Measurements from ENCODE around the gene DDX20. TPM values are rescaled to one million over a fixed set of nuclear protein-coding genes. Genes with fewer than 3 reads are reported as not detected.

Gene DDX20
- total RNA-seq = 21.5 and 25.2 TPM in 2 replicates

- H3K9me3 Mint-ChIP-seq = no peaks in the 10 kb centered on the region
- peaks cover 21% of the 10 kb centered on the region for H3K36me3 Mint-ChIP-seq (ENCODE audit: low read depth)
- H3K27ac Mint-ChIP-seq = peak within 1 kb of the TSS; percentile 97
- peak within 1 kb of the TSS; percentile 83 for H3K4me3 Mint-ChIP-seq
- peak; percentile 92 for DNase-seq (ENCODE audit: low spot score)
- H3K27me3 Mint-ChIP-seq (ENCODE audit: insufficient read depth) = peaks cover 12% of the 10 kb centered on the region
- intact Hi-C loops (cut with micrococcal nuclease) = loop anchor here (1.0 to 5.0 kb wide), 14 partner anchors 14 to 1417 kb away; partner anchors contain the start of genes ATP5PB, CEPT1, DRAM2 and INKA2
- H3K4me1 Mint-ChIP-seq (ENCODE audit: low read depth) = peaks cover 35% of the 10 kb centered on the region
Observed at GRCh38 chr1:111755331-111756123, at the start of gene DDX20. Gene DDX20, plus strand, starts transcription at chr1:111755901. Its CDS starts 24 bp downstream, at chr1:111755925.

DNA sequence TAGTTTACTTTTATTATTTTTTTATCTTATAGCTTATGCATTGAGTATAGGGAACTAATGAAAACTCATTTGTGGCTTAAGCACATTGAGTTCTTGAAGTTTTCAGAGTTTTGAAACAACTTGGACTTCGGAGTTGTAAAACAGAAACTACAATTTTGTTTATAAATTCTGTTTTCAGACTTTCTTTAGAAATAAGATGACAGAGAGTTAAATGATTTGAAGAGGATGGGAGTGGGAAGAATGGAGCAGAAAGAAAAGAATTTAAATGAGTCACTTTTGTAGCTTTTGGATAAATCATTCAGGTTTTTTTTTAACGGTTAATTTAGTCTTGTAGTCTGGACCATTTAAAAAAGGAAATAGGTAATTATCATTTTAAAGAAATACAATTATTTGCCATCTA is 48.8 kb upstream of the DDX20 start:
- H3K27ac Mint-ChIP-seq = no peak overlapping the region
- peaks cover 40% of the 10 kb centered on the region for H3K36me3 Mint-ChIP-seq (ENCODE audit: low read depth)
- no peak for DNase-seq (ENCODE audit: low spot score)
- H3K9me3 Mint-ChIP-seq = no peaks in the 10 kb centered on the region
- intact Hi-C loops (cut with micrococcal nuclease) = no loop called here
- H3K4me3 Mint-ChIP-seq = no peak overlapping the region
- peaks cover 27% of the 10 kb centered on the region for H3K4me1 Mint-ChIP-seq (ENCODE audit: low read depth)
- H3K27me3 Mint-ChIP-seq (ENCODE audit: insufficient read depth) = no peaks in the 10 kb centered on the region

DNA sequence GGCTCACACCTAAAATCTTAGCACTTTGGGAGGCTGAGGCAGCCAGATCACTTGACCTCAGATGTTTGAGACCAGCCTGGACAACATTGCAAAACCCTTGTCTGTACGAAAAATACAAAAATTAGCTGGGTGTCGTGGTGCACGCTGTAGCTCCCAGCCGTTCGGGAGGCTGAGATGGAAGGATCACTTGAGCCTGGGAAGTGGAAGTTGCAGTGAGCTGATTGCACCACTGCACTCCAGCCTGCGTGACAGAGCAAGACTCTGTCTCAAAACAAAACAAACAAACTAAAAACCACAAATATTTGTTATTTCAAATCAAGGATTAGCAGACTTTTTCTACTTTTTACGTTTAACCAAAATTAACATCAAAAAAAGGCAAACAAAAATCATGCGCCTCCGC is 47.8 kb upstream of the DDX20 start:
- Mint-ChIP-seq H3K9me3 (no peaks in the 10 kb centered on the region), H3K27me3 (ENCODE audit: insufficient read depth) (no peaks in the 10 kb centered on the region), H3K36me3 (ENCODE audit: low read depth) (peaks cover 39% of the 10 kb centered on the region), H3K4me1 (ENCODE audit: low read depth) (peaks cover 27% of the 10 kb centered on the region), H3K27ac (no peak overlapping the region), H3K4me3 (no peak overlapping the region)
- DNase-seq (ENCODE audit: low spot score) = no peak
- intact Hi-C loops (cut with micrococcal nuclease) = no loop called here

- Mint-ChIP-seq H3K27me3 (ENCODE audit: insufficient read depth) (no peaks in the 10 kb centered on the region), H3K9me3 (no peaks in the 10 kb centered on the region)
Observed at GRCh38 chr1:111709986-111710385, 45.7 kb upstream of the DDX20 start.

GRCh38 chr1:111716333-111716732 is 39.4 kb upstream of the DDX20 start:
- no peak overlapping the region for H3K27ac Mint-ChIP-seq
- H3K4me3 Mint-ChIP-seq = no peak overlapping the region
- H3K9me3 Mint-ChIP-seq = no peaks in the 10 kb centered on the region
- intact Hi-C loops (cut with micrococcal nuclease) = no loop called here
- no peaks in the 10 kb centered on the region for H3K27me3 Mint-ChIP-seq (ENCODE audit: insufficient read depth)
- peaks cover 19% of the 10 kb centered on the region for H3K36me3 Mint-ChIP-seq (ENCODE audit: low read depth)
- H3K4me1 Mint-ChIP-seq (ENCODE audit: low read depth) = peaks cover 24% of the 10 kb centered on the region
- DNase-seq (ENCODE audit: low spot score) = no peak

More at GRCh38 chr1:111709986-111710385, 45.7 kb upstream of the DDX20 start:
- DNase-seq (ENCODE audit: low spot score) = no peak
- Mint-ChIP-seq H3K36me3 (ENCODE audit: low read depth) (peaks cover 35% of the 10 kb centered on the region), H3K27ac (peak overlapping the region; percentile 32), H3K4me3 (no peak overlapping the region), H3K4me1 (ENCODE audit: low read depth) (peaks cover 38% of the 10 kb centered on the region)
- intact Hi-C loops (cut with micrococcal nuclease) = loop anchor here (2.0 to 5.0 kb wide), 2 partner anchors 33 to 83 kb away; no protein-coding TSS in a partner anchor

- intact Hi-C loops (cut with micrococcal nuclease) = no loop called here
- Mint-ChIP-seq H3K27me3 (ENCODE audit: insufficient read depth) (no peaks in the 10 kb centered on the region), H3K36me3 (ENCODE audit: low read depth) (peaks cover 19% of the 10 kb centered on the region), H3K9me3 (no peaks in the 10 kb centered on the region), H3K4me3 (no peak overlapping the region), H3K27ac (peak overlapping the region; percentile 18), H3K4me1 (ENCODE audit: low read depth) (peaks cover 23% of the 10 kb centered on the region)
- DNase-seq (ENCODE audit: low spot score) = no peak
Observed at GRCh38 chr1:111717450-111717849, 38.3 kb upstream of the DDX20 start.

- intact Hi-C loops (cut with micrococcal nuclease) = loop anchor here (2.0 kb wide), 1 partner anchor 20 kb away; the partner anchor contains the start of gene INKA2
- Mint-ChIP-seq H3K9me3 (no peaks in the 10 kb centered on the region), H3K4me3 (no peak overlapping the region), H3K36me3 (ENCODE audit: low read depth) (peaks cover 13% of the 10 kb centered on the region), H3K27ac (no peak overlapping the region), H3K27me3 (ENCODE audit: insufficient read depth) (no peaks in the 10 kb centered on the region), H3K4me1 (ENCODE audit: low read depth) (peaks cover 14% of the 10 kb centered on the region)
- DNase-seq (ENCODE audit: low spot score) = no peak
Observed at GRCh38 chr1:111719135-111719534, 36.6 kb upstream of the DDX20 start.

DNA sequence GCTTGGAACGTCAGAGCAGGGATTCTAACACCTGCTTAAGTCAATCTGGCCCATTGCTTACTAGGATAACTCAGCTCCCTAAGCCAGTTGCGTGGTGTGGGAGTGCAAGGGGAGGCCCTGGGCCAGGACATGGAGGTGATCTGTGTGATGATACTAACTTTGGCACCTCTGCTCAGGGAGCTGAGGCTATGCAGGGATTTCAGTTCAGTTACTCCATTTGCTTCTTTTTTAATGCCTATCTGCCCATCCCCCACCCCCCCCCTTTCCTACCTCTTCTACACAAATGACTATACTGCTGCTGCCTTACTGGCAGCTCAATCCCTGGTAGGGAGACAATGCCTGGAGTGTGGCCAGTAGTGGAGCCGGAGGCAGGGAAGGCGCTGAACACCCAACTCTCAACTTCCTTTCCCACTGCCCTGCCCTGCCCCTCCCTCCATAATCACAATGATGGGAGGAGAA is 36.0 kb upstream of the DDX20 start:
- H3K27ac Mint-ChIP-seq = no peak overlapping the region
- H3K9me3 Mint-ChIP-seq = no peaks in the 10 kb centered on the region
- H3K36me3 Mint-ChIP-seq (ENCODE audit: low read depth) = peaks cover 13% of the 10 kb centered on the region
- H3K4me3 Mint-ChIP-seq = no peak overlapping the region
- H3K27me3 Mint-ChIP-seq (ENCODE audit: insufficient read depth) = no peaks in the 10 kb centered on the region
- intact Hi-C loops (cut with micrococcal nuclease) = loop anchor here (2.0 kb wide), 1 partner anchor 19 kb away; the partner anchor contains the start of gene INKA2
- peaks cover 8% of the 10 kb centered on the region for H3K4me1 Mint-ChIP-seq (ENCODE audit: low read depth)
- DNase-seq (ENCODE audit: low spot score) = no peak

DNA sequence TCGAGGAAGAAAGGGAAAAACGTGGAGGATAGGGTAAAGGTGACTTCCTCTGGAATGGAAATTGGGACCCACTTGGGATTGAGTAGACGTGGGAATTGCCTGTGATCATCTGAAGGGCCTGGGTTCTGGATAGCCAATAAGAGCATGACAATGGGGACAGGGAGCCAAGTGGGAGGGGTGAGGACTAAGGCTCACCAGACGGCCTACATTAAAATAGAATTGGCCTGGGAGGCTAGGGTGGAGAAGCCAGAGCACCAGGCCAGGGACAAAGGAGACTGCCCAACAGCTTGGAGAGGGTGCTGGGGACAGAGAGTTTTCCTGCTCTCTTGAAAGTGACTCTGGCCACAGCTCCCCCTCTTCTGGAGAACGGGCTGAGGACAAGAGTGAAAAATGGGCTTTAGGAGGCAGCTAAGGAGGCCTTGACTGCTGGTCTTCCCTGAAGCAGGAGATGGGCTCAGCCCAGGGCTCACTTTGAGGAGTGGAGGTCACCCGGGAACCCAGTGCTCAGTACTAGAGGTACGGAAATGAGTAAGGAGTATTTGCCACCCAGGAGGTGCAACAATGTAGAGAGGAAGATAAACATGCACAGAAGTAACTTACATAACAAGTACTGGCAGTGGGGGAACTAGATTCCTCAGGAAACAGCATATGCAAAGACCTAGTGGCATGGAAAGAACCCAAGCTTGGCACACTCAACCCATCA is 35.3 kb upstream of the DDX20 start:
- Mint-ChIP-seq H3K4me1 (ENCODE audit: low read depth) (peaks cover 7% of the 10 kb centered on the region), H3K9me3 (no peaks in the 10 kb centered on the region), H3K36me3 (ENCODE audit: low read depth) (peaks cover 13% of the 10 kb centered on the region), H3K27me3 (ENCODE audit: insufficient read depth) (no peaks in the 10 kb centered on the region), H3K4me3 (no peak overlapping the region), H3K27ac (peak overlapping the region; percentile 32)
- no peak for DNase-seq (ENCODE audit: low spot score)
- intact Hi-C loops (cut with micrococcal nuclease) = no loop called here

- DNase-seq (ENCODE audit: low spot score) = no peak
Observed at GRCh38 chr1:111720977-111721786, 34.5 kb upstream of the DDX20 start.

GRCh38 chr1:111723091-111723806 is 32.5 kb upstream of the DDX20 start:
- H3K4me1 Mint-ChIP-seq (ENCODE audit: low read depth) = no peaks in the 10 kb centered on the region
- no peaks in the 10 kb centered on the region for H3K36me3 Mint-ChIP-seq (ENCODE audit: low read depth)
- no peak overlapping the region for H3K27ac Mint-ChIP-seq
- intact Hi-C loops (cut with micrococcal nuclease) = no loop called here
- peaks cover 2% of the 10 kb centered on the region for H3K27me3 Mint-ChIP-seq (ENCODE audit: insufficient read depth)
- DNase-seq (ENCODE audit: low spot score) = no peak
- H3K9me3 Mint-ChIP-seq = no peaks in the 10 kb centered on the region
- H3K4me3 Mint-ChIP-seq = no peak overlapping the region

More at GRCh38 chr1:111720977-111721786, 34.5 kb upstream of the DDX20 start:
- peaks cover 7% of the 10 kb centered on the region for H3K4me1 Mint-ChIP-seq (ENCODE audit: low read depth)
- no peak overlapping the region for H3K4me3 Mint-ChIP-seq
- peaks cover 13% of the 10 kb centered on the region for H3K36me3 Mint-ChIP-seq (ENCODE audit: low read depth)
- H3K9me3 Mint-ChIP-seq = no peaks in the 10 kb centered on the region
- no peaks in the 10 kb centered on the region for H3K27me3 Mint-ChIP-seq (ENCODE audit: insufficient read depth)
- peak overlapping the region; percentile 20 for H3K27ac Mint-ChIP-seq
- intact Hi-C loops (cut with micrococcal nuclease) = no loop called here

DNA sequence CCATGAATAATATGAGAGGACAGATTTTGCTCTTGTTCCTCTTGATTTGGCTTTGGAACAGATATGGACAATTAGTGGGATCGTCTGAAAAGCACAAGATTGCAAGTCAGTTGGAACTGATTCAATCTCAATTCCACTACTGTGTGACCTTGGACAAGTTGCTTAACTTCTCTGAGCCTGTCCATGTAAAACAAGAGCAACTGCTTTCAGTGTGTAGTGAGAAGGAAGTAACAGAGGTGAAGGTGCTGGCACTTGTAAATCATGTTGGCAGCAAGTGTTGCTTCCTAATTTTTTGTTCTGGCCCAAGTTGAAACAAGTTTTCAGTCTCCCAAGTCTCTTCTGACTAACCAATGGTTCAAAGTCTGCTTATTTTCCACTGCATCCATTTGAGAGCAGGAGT is 31.8 kb upstream of the DDX20 start:
- Mint-ChIP-seq H3K4me1 (ENCODE audit: low read depth) (no peaks in the 10 kb centered on the region), H3K27ac (no peak overlapping the region), H3K27me3 (ENCODE audit: insufficient read depth) (peaks cover 2% of the 10 kb centered on the region), H3K36me3 (ENCODE audit: low read depth) (no peaks in the 10 kb centered on the region), H3K9me3 (no peaks in the 10 kb centered on the region), H3K4me3 (no peak overlapping the region)
- intact Hi-C loops (cut with micrococcal nuclease) = no loop called here
- DNase-seq (ENCODE audit: low spot score) = no peak

Data from activated T-helper 1 cell treated with anti-CD3 and anti-CD28 coated beads, Interleukin-12 subunit alpha, Interleukin-12 subunit beta, Interleukin-2, Interleukin-4 antibody, amounts not matched to agents 30 ng/mL and 10 ng/mL and 1 ng/mL, durations not matched to agents 14 hours and 24 hours and 36 hours (primary cell).